ENCODE data around the gene FA2H. TPM values are rescaled to one million over a fixed set of nuclear protein-coding genes. Genes with fewer than 3 reads are reported as not detected.

The FA2H gene
- total and polyA plus RNA-seq, 2 of the 13 experiments (the other 11 are each of a cell fraction or from before 2014, with no cell fraction given), result 0.20 TPM; not detected in 1

GRCh38 chr16:74680681-74681080 lies 93.9 kb downstream of the FA2H start:
- H2AFZ ChIP-seq (ENCODE audit: low read length), result no peak overlapping the region
- no peaks in the 10 kb centered on the region for H3K27me3 ChIP-seq (ENCODE audit: control insufficient read depth in 1 of 2, insufficient read depth in 2 of 2, low read length in 2 of 2)
- TF ChIP-seq ZNF780A (CRISPR knock-in tag; IDR thresholded peaks at IDR 0.05) (no peak), MTA3 (CRISPR knock-in tag; IDR thresholded peaks at IDR 0.05) (no peak), SNAPC2 (CRISPR knock-in tag; IDR thresholded peaks at IDR 0.05) (no peak), GRHL1 (CRISPR knock-in tag; conservative IDR thresholded peaks at IDR 0.05) (no peak), ZNF746 (CRISPR knock-in tag; IDR thresholded peaks at IDR 0.05) (no peak), XRCC5 (optimal IDR thresholded peaks at IDR 0.05; ENCODE audit: low read length) (no peak), ZNF782 (CRISPR knock-in tag; IDR thresholded peaks at IDR 0.05; ENCODE audit: borderline replicate concordance) (no peak), GMEB2 (CRISPR knock-in tag; IDR thresholded peaks at IDR 0.05; ENCODE audit: low read depth) (no peak), RFXANK (CRISPR knock-in tag; IDR thresholded peaks at IDR 0.05) (no peak), CBX1 (IDR thresholded peaks at IDR 0.05; ENCODE audit: low read depth) (no peak), SCMH1 (CRISPR knock-in tag; IDR thresholded peaks at IDR 0.05; ENCODE audit: borderline replicate concordance) (no peak), RELA (CRISPR knock-in tag; IDR thresholded peaks at IDR 0.05) (no peak)
- TF ChIP-seq, protein P1, sequence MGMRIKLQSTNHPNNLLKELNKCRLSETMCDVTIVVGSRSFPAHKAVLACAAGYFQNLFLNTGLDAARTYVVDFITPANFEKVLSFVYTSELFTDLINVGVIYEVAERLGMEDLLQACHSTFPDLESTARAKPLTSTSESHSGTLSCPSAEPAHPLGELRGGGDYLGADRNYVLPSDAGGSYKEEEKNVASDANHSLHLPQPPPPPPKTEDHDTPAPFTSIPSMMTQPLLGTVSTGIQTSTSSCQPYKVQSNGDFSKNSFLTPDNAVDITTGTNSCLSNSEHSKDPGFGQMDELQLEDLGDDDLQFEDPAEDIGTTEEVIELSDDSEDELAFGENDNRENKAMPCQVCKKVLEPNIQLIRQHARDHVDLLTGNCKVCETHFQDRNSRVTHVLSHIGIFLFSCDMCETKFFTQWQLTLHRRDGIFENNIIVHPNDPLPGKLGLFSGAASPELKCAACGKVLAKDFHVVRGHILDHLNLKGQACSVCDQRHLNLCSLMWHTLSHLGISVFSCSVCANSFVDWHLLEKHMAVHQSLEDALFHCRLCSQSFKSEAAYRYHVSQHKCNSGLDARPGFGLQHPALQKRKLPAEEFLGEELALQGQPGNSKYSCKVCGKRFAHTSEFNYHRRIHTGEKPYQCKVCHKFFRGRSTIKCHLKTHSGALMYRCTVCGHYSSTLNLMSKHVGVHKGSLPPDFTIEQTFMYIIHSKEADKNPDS (CRISPR knock-in tag; IDR thresholded peaks at IDR 0.05), result no peak
- TF ChIP-seq, protein P2, sequence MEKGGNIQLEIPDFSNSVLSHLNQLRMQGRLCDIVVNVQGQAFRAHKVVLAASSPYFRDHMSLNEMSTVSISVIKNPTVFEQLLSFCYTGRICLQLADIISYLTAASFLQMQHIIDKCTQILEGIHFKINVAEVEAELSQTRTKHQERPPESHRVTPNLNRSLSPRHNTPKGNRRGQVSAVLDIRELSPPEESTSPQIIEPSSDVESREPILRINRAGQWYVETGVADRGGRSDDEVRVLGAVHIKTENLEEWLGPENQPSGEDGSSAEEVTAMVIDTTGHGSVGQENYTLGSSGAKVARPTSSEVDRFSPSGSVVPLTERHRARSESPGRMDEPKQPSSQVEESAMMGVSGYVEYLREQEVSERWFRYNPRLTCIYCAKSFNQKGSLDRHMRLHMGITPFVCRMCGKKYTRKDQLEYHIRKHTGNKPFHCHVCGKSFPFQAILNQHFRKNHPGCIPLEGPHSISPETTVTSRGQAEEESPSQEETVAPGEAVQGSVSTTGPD (CRISPR knock-in tag; IDR thresholded peaks at IDR 0.05), result no peak
- TF ChIP-seq, protein P3, sequence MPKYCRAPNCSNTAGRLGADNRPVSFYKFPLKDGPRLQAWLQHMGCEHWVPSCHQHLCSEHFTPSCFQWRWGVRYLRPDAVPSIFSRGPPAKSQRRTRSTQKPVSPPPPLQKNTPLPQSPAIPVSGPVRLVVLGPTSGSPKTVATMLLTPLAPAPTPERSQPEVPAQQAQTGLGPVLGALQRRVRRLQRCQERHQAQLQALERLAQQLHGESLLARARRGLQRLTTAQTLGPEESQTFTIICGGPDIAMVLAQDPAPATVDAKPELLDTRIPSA (CRISPR knock-in tag; IDR thresholded peaks at IDR 0.05; ENCODE audit: borderline replicate concordance), result no peak
- in situ Hi-C loops (cut with HindIII; ENCODE audit: extremely low pct_ligation_motif_present, low pct_unique_long_range_greater_than_20kb) (no loop called here), intact Hi-C loops (cut with micrococcal nuclease; ENCODE audit: unreplicated experiment) (no loop called here)
- FAIRE-seq (no peak), ATAC-seq (no peak), DNase-seq (ENCODE audit: low spot score) (no peak)
- POLR2A ChIA-PET, result interaction anchor here (1.2 to 2.2 kb wide), 3 partner anchors 14 to 20 kb away, joined by 4 to 11 read pairs (median 6); partner anchors contain the start of genes MLKL and RFWD3
- H3K79me2 ChIP-seq (ENCODE audit: insufficient read depth, low read length), result no peaks in the 10 kb centered on the region
- 97% methylated on average over 6 of the region's 6 CpGs for WGBS (ENCODE audit: low lambda C conversion rate)
- CTCF ChIA-PET (ENCODE audit: low intra/inter-chr PET ratio, low total read pairs), result no interaction called here
- no peaks in the 10 kb centered on the region for H3K9me3 ChIP-seq (ENCODE audit: low read length)
- H4K20me1 ChIP-seq (ENCODE audit: insufficient read depth, low read length), result no peaks in the 10 kb centered on the region
- H3K4me3 ChIP-seq (replicated peaks in 1 of 3; ENCODE audit: insufficient read depth in 1 of 3, low read depth in 2 of 3, low read length in 3 of 3), result no peak overlapping the region
- peaks cover 14% of the 10 kb centered on the region for H3K4me1 ChIP-seq (ENCODE audit: insufficient read depth, low read length)
- no TSS peak for BruUV-seq (replicated peaks)
- H3K9ac ChIP-seq (ENCODE audit: insufficient read depth, low read depth, low read length), result no peak overlapping the region
- H3K4me2 ChIP-seq (ENCODE audit: low read depth, low read length), result no peak overlapping the region
- no peak overlapping the region for H3K27ac ChIP-seq (ENCODE audit: extremely low read length, insufficient read depth, low read length)
- peaks cover 4 to 14% of the 10 kb centered on the region in 2 experiments; a peak in 3 of 5 replicates for H3K36me3 ChIP-seq (replicated peaks in 1 of 2; ENCODE audit: control insufficient read depth in 1 of 2, insufficient read depth in 2 of 2, low read length in 2 of 2)
